Right ventricle myocardium inferior (tissue), 1 donor: ENCODE results near the gene C17orf67. TPM values are rescaled to one million over a fixed set of nuclear protein-coding genes. Genes with fewer than 3 reads are reported as not detected.

Source experiments
- ATAC-seq: fragments of 200-7000 bp; cut with Tn5 transposase; one replicate; pipeline ENCODE4 v1.9.1; 2020; ENCODE audit warnings: mild to moderate bottlenecking, moderate library complexity
- DNase-seq: peaks from one replicate; pipeline ENCODE4 v3.0.0; 2021; ENCODE audit errors: missing footprints
- intact Hi-C: fragments of 100-400 bp; cut with DNase I; formaldehyde crosslinking; loops from one replicate; pipeline ENCODE4 v1.11.0; 2022
- total RNA-seq: library from RNA; stranded (reverse); fragmentation: NEBNext Ultra II Directional; extraction: Animal tissue kit (Norgen Biotek cat#: 25700); gene quantifications from one replicate; pipeline ENCODE4 v1.2.1, GENCODE V29; 2021
- donor health status: DM: no; HTN: yes; CAD: no; lungs with severe emphysema.

The C17orf67 gene
- total RNA-seq, 1 donor from 2014 or later = 1.1 TPM

GRCh38 chr17:56810891-56811775 lies 22.6 kb downstream of the C17orf67 start:
- DNase-seq (no peak), ATAC-seq (no peak)
- intact Hi-C loops = no loop called here

DNA sequence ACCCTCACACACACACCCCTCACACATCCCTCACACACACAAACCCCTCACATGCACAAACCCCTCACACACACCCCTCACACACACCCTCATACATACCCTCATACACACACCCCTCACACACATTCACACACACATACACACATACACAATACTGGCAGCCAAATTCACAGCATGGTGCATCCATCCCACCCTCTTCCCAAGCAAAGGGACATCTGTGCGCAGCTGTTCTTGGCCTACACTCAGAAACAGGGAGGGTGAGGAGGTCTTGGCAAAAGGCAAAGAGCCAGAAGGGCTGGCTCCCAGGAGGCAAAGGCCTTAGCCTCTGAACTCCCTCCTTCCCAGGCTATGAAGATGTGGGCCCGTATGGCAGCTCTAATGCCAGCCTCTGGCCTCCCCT lies 23.4 kb downstream of the C17orf67 start:
- ATAC-seq (peak; percentile 73), DNase-seq (no peak)
- intact Hi-C loops = no loop called here

DNA sequence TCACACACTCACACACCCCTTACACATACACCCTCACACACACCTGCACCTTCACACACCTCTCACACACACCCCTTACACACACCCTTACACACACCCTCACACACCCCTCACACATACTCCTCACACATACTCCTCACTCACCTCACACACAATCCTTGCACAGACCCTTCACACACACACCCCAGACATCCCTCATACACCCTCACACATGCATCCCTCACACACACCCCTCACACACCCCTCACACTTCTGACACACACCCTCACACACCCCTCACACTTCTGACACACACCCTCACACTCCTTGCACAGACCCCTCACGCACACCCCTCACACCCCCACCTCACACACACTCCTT lies 23.9 kb downstream of the C17orf67 start:
- intact Hi-C loops = no loop called here
- DNase-seq (no peak), ATAC-seq (peak; percentile 28)

- intact Hi-C loops = no loop called here
- ATAC-seq = no peak
Observed at GRCh38 chr17:56809106-56809819, 24.5 kb downstream of the C17orf67 start.

GRCh38 chr17:56808503-56808902 lies 25.2 kb downstream of the C17orf67 start:
- ATAC-seq = no peak
- no peak for DNase-seq
- intact Hi-C loops = no loop called here

More at GRCh38 chr17:56809106-56809819, 24.5 kb downstream of the C17orf67 start:
- no peak for DNase-seq

DNA sequence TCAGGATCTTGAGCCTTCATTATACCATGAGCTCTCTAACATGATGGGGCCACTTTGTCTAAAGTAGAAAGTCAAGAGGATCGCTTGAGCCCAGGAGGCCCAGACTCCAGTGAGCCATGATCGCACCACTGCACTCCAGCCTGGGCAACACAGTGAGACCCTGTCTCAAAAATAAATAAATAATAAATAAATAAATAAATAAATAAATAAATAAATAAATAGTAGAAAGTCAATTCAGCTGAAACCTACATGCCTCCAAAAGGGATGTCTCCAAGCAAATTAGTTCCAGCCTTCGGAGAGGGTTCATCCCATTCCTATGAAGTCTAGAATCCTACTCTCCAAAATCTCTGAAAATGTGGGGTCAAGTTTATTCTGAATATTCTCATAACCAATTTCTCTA lies 26.0 kb downstream of the C17orf67 start:
- ATAC-seq (no peak), DNase-seq (no peak)
- intact Hi-C loops = no loop called here

DNA sequence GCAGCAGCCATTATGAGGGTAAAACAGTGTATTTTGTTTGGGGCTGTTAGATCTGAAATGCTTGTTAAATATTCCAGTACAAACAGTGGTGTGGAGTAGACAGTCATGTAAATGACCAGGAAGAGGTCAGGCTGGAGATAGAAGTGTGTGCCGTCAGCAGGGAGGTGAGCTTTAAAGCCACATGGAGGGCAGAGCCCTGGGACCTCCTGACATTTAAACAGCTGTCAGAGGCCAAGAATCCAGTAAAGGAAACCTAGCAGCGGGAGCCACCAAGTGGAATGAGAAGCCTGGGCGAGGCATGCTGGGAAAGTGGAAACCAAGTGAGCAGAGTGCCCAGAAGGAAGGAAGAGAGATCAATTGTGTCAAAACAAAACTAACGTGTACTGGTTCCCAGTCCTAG lies 26.8 kb downstream of the C17orf67 start:
- DNase-seq (no peak), ATAC-seq (no peak)
- intact Hi-C loops = no loop called here

DNA sequence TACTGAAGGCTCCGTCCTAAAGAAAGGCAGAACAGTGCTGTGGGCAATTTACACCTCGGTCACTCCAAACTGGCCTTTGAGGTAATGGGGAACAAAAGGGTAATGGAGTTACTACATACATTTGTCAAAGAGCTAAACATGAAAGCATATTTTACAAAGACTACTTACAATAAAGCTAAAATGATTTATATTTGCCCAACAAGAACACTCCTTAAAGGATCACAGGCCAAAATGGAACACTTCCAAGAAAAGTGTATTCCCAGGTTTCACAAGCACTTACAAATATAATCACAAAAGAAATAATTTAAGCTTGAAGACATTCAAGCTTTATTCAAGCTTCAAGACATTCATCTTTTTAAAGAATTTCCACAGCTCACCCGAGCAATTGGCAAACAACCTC lies 29.3 kb downstream of the C17orf67 start:
- intact Hi-C loops = no loop called here
- ATAC-seq = no peak
- DNase-seq = no peak

DNA sequence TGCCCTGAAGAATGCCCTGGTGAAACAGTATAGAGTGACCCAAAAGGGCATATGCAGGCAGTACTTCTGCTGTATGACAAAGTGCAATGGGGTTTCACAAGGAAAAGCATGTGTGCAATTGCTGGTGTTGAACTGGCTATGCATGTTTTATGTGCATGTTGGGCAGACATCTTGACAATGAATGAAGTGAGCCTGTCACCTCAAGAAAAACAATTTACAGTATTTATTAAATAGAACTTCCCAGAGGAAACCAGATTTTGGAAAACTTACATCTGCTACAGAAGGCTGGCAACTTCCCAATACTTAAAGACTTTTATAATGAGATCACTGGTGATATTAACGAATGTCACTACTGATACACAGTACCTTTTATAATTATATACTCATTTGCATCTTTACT lies 30.6 kb downstream of the C17orf67 start:
- DNase-seq = no peak
- intact Hi-C loops = no loop called here
- ATAC-seq = no peak

- DNase-seq (no peak), ATAC-seq (peak; percentile 58)
- intact Hi-C loops = no loop called here
Observed at GRCh38 chr17:56801459-56802178, 32.1 kb downstream of the C17orf67 start.

DNA sequence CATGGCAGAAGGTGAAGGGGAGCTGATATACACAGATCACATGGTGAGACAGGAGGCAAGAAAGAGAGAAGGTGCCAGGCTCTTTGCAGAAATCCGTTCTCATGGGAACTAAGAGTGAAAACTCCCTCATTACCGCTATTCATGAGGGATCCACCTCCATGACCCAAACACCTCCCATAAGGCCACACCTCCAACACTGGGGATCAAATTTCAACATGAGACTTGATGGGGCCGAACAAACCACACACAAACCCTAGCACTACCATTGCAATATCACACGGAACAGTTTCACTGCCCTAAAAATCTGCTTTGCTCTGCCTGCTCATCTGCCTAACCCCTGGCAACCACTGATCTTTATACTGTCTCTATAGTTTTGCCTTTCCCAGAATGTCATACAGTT lies 34.8 kb downstream of the C17orf67 start:
- DNase-seq (no peak), ATAC-seq (no peak)
- intact Hi-C loops = no loop called here

DNA sequence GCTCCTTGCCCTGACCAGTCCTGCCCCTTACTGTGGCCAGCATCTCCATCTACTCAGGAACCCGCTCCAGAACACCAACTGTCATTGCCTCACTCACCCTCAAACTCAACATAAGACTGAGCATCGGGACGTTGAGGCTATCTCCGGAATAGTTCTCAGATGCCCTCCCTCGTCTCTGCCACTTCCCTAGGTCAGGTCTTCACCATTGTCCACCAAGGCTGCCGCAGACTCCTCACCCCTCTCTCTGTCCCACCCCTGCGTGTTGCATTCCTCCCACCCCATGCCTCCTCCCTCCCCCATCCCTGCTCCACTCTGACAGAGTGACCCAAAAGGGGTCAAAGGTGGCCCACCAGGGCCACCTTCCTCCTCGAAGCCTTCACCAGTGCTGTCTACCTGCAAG lies 37.2 kb downstream of the C17orf67 start:
- DNase-seq = no peak
- intact Hi-C loops = no loop called here
- ATAC-seq = no peak

DNA sequence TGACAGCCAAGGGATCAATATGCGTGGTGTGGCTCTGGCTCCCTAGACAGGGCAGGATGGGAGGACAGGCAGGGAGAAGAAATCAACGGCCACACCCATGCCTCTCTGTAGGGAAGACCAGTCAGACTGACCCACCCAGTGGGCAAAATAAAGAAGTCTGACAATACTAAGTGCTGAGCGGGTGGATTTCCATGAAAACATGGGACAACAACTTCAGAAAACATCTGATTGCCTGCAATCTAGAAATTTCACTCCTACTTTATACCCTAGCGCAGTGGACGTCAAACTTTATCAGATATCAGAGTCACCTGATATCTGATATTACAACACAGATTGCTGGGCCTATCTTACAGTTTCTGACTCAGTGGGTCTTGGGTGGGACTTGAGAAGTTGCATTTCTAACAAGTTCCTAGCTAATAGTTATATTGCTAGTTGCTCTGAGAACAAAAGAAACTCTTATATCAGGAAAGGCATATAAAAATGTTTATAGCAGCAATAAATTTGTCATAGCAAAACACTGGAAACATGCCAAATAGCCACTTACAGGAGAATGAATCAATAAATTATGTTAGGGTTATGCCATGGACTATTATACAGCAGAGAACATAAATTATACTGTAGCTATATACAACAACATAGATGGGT lies 38.4 kb downstream of the C17orf67 start:
- no peak for ATAC-seq

DNA sequence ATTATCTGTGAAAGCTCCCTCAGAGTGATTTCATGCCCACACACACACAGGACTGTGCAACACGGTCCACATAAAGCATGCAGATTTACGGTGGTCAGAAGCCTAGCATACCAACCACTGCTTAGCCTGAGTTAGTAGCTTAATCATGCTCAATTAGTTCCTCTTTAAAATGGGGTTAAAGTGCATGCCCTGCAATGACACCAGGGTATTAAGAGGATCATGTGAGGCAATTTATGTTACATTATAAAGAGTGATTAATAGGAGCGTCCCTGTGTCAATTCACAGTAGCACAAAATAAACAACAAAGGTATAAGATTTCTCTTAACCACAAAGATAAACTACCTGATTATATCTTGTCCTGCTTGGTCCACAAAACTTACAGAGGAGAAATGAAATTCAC lies 39.8 kb downstream of the C17orf67 start:
- intact Hi-C loops = no loop called here
- no peak for ATAC-seq
- DNase-seq = no peak

More for the DNA sequence above, 38.4 kb downstream of the C17orf67 start:
- intact Hi-C loops = no loop called here
- no peak for DNase-seq

DNA sequence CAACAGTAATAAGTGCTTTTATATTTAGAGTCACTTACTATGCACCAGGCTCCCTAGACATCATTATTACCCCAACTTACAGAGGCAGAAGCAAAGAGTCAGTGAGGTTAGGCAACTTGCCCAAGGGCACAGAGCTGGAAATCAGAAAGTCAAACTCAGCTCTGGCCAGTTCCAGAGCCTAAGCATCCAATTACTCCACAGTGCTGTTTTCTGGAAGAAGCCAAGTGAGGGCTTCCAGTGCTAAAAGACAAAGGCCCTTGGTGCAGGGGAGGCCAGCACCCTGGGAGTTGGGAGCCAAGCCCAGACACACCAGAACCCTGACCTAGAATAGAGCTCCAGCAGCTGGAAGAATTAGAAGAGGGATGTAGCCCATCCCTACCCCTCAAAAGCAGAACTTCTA lies 40.2 kb downstream of the C17orf67 start:
- intact Hi-C loops = no loop called here
- no peak for DNase-seq
- peak; percentile 37 for ATAC-seq

DNA sequence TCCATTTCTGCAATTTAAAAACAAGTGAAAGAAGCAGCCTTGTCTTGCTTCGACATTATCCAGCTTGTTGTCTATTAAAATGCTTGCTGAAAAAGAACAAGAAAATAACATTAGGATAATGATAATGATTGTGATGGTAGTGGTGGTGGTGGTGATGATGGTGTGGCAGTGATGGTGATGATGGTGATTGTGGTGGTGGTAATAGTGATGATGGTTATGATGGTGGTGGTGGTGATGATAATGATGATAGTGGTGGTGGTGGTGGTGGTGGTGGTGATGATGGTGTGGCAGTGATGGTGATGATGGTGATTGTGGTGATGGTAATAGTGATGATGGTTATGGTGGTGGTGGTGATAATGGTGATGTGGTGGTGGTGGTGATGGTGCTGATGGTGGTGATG lies 41.5 kb downstream of the C17orf67 start:
- intact Hi-C loops = no loop called here
- DNase-seq (no peak), ATAC-seq (no peak)

- DNase-seq (no peak), ATAC-seq (no peak)
- intact Hi-C loops = no loop called here
Observed at GRCh38 chr17:56786989-56787482, 46.7 kb downstream of the C17orf67 start.

DNA sequence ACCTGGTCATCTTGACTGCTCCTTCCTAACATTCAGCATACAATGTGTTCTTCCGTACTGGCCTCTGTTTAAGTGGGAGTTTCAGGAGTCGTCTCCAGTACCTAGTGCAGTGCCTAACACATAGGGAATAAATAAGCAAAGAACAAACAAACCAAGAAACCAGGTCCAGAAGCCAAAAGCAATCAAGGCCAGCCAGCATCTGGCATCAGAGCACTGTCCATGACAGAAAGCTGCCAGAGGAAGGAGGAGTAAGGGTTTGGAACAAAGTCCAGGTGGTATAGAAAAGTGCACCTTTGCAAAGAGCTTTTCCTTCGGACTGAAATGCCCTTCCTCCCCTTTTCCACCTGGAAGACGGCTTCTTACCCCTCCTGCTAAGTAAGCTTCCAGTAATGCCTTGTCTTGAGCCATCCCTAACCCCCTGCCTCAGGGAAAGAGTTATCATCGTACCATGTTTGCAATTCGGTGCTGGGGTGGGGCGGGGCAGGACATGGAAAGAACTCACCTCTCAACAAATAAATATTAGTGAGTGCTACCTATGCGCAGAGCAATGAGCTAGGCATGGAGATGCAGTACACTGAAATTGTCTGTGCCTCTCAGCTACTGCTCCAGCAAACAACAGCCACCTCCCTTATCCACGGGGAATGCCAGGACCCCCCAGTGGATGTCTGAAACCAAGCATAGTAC lies 47.6 kb downstream of the C17orf67 start:
- no peak for DNase-seq
- no peak for ATAC-seq
- intact Hi-C loops = no loop called here
